Panc1 (cell line): ENCODE measurements around the gene MEIS2.

Experiments
- CTCF ChIP-seq: fragments of 450-650 bp; IDR thresholded peaks from 2 replicates; pipeline ENCODE4 v1.5.1; 2017; ENCODE audit warnings: mild to moderate bottlenecking
- POLR2AphosphoS5 ChIP-seq: IDR thresholded peaks from 2 replicates; pipeline ENCODE4 v1.6.1; 2012; ENCODE audit warnings: mild to moderate bottlenecking, low read depth, low read length, moderate library complexity
- TCF7L2 ChIP-seq: IDR thresholded peaks from 2 replicates; pipeline ENCODE4 v1.6.1; 2011; ENCODE audit warnings: mild to moderate bottlenecking, low read depth, low read length, inconsistent platforms
- TF ChIP-seq, protein P1 (sequence below), 2 experiments: IDR thresholded peaks; 2 replicates each; pipeline ENCODE4 v1.6.1; 2011 to 2012; ENCODE audit warnings: low read depth in 2 of 2, control low read depth in 1 of 2, low read length in 1 of 2, mild to moderate bottlenecking in 1 of 2, moderate library complexity in 1 of 2; ENCODE audit not compliant: insufficient read depth in 1 of 2

DNA sequence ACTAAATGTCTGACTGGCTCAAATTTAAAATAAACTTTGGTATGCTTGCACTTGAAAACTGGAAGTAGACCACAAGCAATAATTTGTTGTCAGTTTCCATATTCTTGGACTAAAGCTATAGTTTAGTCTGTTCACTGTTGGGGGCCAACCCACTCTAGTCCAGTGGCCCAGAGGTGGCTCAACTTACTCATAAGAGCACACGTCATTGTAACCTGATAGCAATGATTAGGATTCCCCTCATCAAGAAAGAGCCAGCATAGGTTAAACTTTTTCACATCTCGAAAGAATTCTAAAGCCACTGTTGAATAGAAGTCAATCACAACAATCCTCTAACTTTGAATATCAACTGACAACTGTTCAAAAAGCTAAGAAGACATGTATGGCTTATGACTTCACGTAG lies 147.0 kb downstream of the MEIS2 start:
- TF ChIP-seq CTCF: no peak
- TF ChIP-seq TCF7L2: no peak
- TF ChIP-seq POLR2AphosphoS5: no peak
- TF ChIP-seq, protein P1, sequence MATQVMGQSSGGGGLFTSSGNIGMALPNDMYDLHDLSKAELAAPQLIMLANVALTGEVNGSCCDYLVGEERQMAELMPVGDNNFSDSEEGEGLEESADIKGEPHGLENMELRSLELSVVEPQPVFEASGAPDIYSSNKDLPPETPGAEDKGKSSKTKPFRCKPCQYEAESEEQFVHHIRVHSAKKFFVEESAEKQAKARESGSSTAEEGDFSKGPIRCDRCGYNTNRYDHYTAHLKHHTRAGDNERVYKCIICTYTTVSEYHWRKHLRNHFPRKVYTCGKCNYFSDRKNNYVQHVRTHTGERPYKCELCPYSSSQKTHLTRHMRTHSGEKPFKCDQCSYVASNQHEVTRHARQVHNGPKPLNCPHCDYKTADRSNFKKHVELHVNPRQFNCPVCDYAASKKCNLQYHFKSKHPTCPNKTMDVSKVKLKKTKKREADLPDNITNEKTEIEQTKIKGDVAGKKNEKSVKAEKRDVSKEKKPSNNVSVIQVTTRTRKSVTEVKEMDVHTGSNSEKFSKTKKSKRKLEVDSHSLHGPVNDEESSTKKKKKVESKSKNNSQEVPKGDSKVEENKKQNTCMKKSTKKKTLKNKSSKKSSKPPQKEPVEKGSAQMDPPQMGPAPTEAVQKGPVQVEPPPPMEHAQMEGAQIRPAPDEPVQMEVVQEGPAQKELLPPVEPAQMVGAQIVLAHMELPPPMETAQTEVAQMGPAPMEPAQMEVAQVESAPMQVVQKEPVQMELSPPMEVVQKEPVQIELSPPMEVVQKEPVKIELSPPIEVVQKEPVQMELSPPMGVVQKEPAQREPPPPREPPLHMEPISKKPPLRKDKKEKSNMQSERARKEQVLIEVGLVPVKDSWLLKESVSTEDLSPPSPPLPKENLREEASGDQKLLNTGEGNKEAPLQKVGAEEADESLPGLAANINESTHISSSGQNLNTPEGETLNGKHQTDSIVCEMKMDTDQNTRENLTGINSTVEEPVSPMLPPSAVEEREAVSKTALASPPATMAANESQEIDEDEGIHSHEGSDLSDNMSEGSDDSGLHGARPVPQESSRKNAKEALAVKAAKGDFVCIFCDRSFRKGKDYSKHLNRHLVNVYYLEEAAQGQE (IDR thresholded peaks at IDR 0.05; ENCODE audit: insufficient read depth in 1 of 2, low read depth in 2 of 2, low read length in 1 of 2): no peak
